NCI-H2171 (cell line): ENCODE results near the gene CAPN12.

Experiments
- DNase-seq: peaks from one replicate; lab custom pipeline; 2025; lab: John Stamatoyannopoulos, UW

CAPN12 gene

GRCh38 chr19:38710928-38711725 is 33.1 kb downstream of the CAPN12 start:
- DNase-seq, result no peak

GRCh38 chr19:38710416-38710702 is 33.9 kb downstream of the CAPN12 start:
- DNase-seq, result no peak

- DNase-seq, result no peak
Observed at GRCh38 chr19:38709671-38710415, 34.4 kb downstream of the CAPN12 start.

GRCh38 chr19:38709119-38709518 is 35.2 kb downstream of the CAPN12 start:
- no peak for DNase-seq

GRCh38 chr19:38708413-38709024 is 35.8 kb downstream of the CAPN12 start:
- no peak for DNase-seq

GRCh38 chr19:38707512-38708114 is 36.7 kb downstream of the CAPN12 start:
- no peak for DNase-seq

- DNase-seq, result no peak
Observed at GRCh38 chr19:38706792-38707511, 37.3 kb downstream of the CAPN12 start.

- no peak for DNase-seq
Observed at GRCh38 chr19:38705197-38706019, 38.9 kb downstream of the CAPN12 start.

- no peak for DNase-seq
Observed at GRCh38 chr19:38704488-38705026, 39.7 kb downstream of the CAPN12 start.

- no peak for DNase-seq
Observed at GRCh38 chr19:38703509-38703908, 40.8 kb downstream of the CAPN12 start.

- no peak for DNase-seq
Observed at GRCh38 chr19:38702278-38702677, 42.0 kb downstream of the CAPN12 start.

- no peak for DNase-seq
Observed at GRCh38 chr19:38701455-38702063, 42.7 kb downstream of the CAPN12 start.

- no peak for DNase-seq
Observed at GRCh38 chr19:38700902-38701454, 43.3 kb downstream of the CAPN12 start.

GRCh38 chr19:38700350-38700901 is 43.8 kb downstream of the CAPN12 start:
- no peak for DNase-seq

GRCh38 chr19:38699647-38700349 is 44.5 kb downstream of the CAPN12 start:
- no peak for DNase-seq

- no peak for DNase-seq
Observed at GRCh38 chr19:38699027-38699346, 45.3 kb downstream of the CAPN12 start.

- no peak for DNase-seq
Observed at GRCh38 chr19:38698225-38699026, 45.8 kb downstream of the CAPN12 start.

GRCh38 chr19:38697641-38698071 is 46.6 kb downstream of the CAPN12 start:
- no peak for DNase-seq
